A673 (cell line): ENCODE data around the gene PRICKLE1. TPM values are rescaled to one million over a fixed set of nuclear protein-coding genes. Genes with fewer than 3 reads are reported as not detected.

Experiments
- BruUV-seq: library from RNA; stranded (reverse); fragments of 400-500 nt; replicated peaks from 2 replicates; lab custom pipeline; 2021; lab: Mats Ljungman, UMichigan
- CTCF ChIA-PET: fragments of 300-600 bp; sonication (Branson Sonifier 250); formaldehyde crosslinking; loops from one replicate; lab custom pipeline; 2022; ENCODE audit warnings: antibody characterized with exemption; lab: Charles Lee
- POLR2A ChIA-PET: fragments of 300-600 bp; sonication (Branson Sonifier 250); formaldehyde crosslinking; loops from one replicate; lab custom pipeline; 2022; ENCODE audit warnings: antibody characterized with exemption; ENCODE audit not compliant: low non-redundant PET; lab: Charles Lee
- DNase-seq: peaks from one replicate; pipeline ENCODE4 v3.0.0-alpha.2; 2015; ENCODE audit warnings: low spot score
- H3K27ac ChIP-seq: fragments of 200-600 bp; sonication (generic); 2 replicates; pipeline ENCODE4 v1.5.1; 2016; ENCODE audit warnings: mixed run types, low read depth, mild to moderate bottlenecking, mixed read lengths, antibody characterized with exemption, low read length; ENCODE audit not compliant: poor library complexity, severe bottlenecking
- H3K27me3 ChIP-seq: fragments of 200-600 bp; sonication (generic); replicated peaks from 2 replicates; pipeline ENCODE4 v1.6.1; 2017; ENCODE audit warnings: mixed run types, low read depth, mild to moderate bottlenecking, mixed read lengths, antibody characterized with exemption, low read length; ENCODE audit not compliant: insufficient read depth, poor library complexity
- H3K36me3 ChIP-seq: fragments of 200-600 bp; sonication (generic); 2 replicates; pipeline ENCODE4 v1.6.1; 2016; ENCODE audit warnings: mixed run types, mild to moderate bottlenecking, mixed read lengths, antibody characterized with exemption, low read length; ENCODE audit not compliant: insufficient read depth, poor library complexity, severe bottlenecking
- H3K4me1 ChIP-seq: fragments of 200-600 bp; sonication (generic); 2 replicates; pipeline ENCODE4 v1.6.1; 2017; ENCODE audit warnings: mixed run types, mild to moderate bottlenecking, mixed read lengths, antibody characterized with exemption, low read length; ENCODE audit not compliant: insufficient read depth, poor library complexity, severe bottlenecking
- H3K4me3 ChIP-seq: fragments of 200-600 bp; sonication (generic); 2 replicates; pipeline ENCODE4 v1.5.1; 2016; ENCODE audit warnings: low read depth, mixed run types, mild to moderate bottlenecking, mixed read lengths, low read length; ENCODE audit not compliant: poor library complexity, severe bottlenecking
- H3K9me3 ChIP-seq: fragments of 200-600 bp; sonication (generic); 2 replicates; pipeline ENCODE4 v1.6.1; 2016; ENCODE audit warnings: mixed run types, low read depth, mild to moderate bottlenecking, mixed read lengths, antibody characterized with exemption, low read length; ENCODE audit not compliant: poor library complexity, severe bottlenecking
- EZH2 ChIP-seq: fragments of 200-600 bp; sonication (generic); IDR thresholded peaks from 2 replicates; pipeline ENCODE4 v1.6.1; 2017; ENCODE audit warnings: borderline replicate concordance, low read depth, mild to moderate bottlenecking, mixed read lengths, antibody characterized with exemption, low read length; ENCODE audit not compliant: poor library complexity, severe bottlenecking
- intact Hi-C: fragments of 100-400 bp; cut with micrococcal nuclease; formaldehyde crosslinking; loops from one replicate; pipeline ENCODE4 v1.10.0; 2022; ENCODE audit not compliant: unreplicated experiment
- total RNA-seq: library from RNA; stranded (reverse); gene quantifications from 2 replicates; pipeline ENCODE4 v1.2.3, GENCODE V29; 2021
- TF ChIP-seq, protein P1 (sequence below): fragments of 300-800, 200-600 bp; sonication (generic); conservative IDR thresholded peaks from 2 replicates; pipeline ENCODE4 v1.5.1; 2017; ENCODE audit warnings: low read depth, mild to moderate bottlenecking, antibody characterized with exemption, low read length, moderate library complexity, mixed read lengths

The PRICKLE1 gene
- total RNA-seq, 1 experiment from 2014 or later = 1.1 TPM

GRCh38 chr12:42636993-42637392, 47.4 kb upstream of the PRICKLE1 start:
- Histone ChIP-seq H3K4me1 (no peaks in the 10 kb centered on the region), H3K4me3 (no peak overlapping the region), H3K27ac (no peak overlapping the region), H3K9me3 (no peaks in the 10 kb centered on the region), H3K36me3 (no peaks in the 10 kb centered on the region), H3K27me3 (no peaks in the 10 kb centered on the region)
- TF ChIP-seq EZH2 = no peak
- TF ChIP-seq, protein P1, sequence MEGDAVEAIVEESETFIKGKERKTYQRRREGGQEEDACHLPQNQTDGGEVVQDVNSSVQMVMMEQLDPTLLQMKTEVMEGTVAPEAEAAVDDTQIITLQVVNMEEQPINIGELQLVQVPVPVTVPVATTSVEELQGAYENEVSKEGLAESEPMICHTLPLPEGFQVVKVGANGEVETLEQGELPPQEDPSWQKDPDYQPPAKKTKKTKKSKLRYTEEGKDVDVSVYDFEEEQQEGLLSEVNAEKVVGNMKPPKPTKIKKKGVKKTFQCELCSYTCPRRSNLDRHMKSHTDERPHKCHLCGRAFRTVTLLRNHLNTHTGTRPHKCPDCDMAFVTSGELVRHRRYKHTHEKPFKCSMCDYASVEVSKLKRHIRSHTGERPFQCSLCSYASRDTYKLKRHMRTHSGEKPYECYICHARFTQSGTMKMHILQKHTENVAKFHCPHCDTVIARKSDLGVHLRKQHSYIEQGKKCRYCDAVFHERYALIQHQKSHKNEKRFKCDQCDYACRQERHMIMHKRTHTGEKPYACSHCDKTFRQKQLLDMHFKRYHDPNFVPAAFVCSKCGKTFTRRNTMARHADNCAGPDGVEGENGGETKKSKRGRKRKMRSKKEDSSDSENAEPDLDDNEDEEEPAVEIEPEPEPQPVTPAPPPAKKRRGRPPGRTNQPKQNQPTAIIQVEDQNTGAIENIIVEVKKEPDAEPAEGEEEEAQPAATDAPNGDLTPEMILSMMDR = no peak
- intact Hi-C loops = no loop called here
- no TSS peak for BruUV-seq
- POLR2A ChIA-PET = no interaction called here
- no peak for DNase-seq
- CTCF ChIA-PET = no interaction called here

GRCh38 chr12:42633594-42633993, 44.0 kb upstream of the PRICKLE1 start:
- H3K27ac ChIP-seq = no peak overlapping the region
- no peaks in the 10 kb centered on the region for H3K4me1 ChIP-seq
- H3K4me3 ChIP-seq = no peak overlapping the region
- ChIA-PET POLR2A (no interaction called here), CTCF (no interaction called here)
- TF ChIP-seq, protein P1 = no peak
- no peak for TF ChIP-seq EZH2
- H3K27me3 ChIP-seq = no peaks in the 10 kb centered on the region
- no peak for DNase-seq
- intact Hi-C loops = no loop called here
- H3K36me3 ChIP-seq = no peaks in the 10 kb centered on the region
- no TSS peak for BruUV-seq
- no peaks in the 10 kb centered on the region for H3K9me3 ChIP-seq

DNA sequence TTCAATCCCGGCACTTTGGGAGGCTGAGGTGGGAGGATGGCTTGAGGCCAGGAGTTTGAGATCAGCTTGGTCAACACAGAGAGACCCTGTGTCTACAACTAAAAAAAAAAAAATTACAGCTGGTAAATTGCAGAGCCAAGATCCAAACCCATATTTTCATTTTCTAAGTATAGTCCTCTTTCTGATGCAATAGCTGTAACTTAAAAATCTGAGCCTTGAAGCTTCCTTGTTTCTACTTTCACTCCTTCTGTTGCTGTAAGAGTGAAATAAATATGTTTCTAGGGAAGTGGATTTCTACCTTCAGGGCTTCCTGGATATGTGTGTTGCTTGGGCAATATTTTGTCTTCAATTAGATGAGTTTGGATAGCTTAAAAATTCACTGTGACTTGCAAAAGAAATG, 42.0 kb upstream of the PRICKLE1 start:
- no TSS peak for BruUV-seq
- POLR2A ChIA-PET = no interaction called here
- no peak for TF ChIP-seq EZH2
- TF ChIP-seq, protein P1 = no peak
- H3K27me3 ChIP-seq = no peaks in the 10 kb centered on the region
- no peak overlapping the region for H3K4me3 ChIP-seq
- no peak overlapping the region for H3K27ac ChIP-seq
- DNase-seq = no peak
- H3K9me3 ChIP-seq = no peaks in the 10 kb centered on the region
- CTCF ChIA-PET = no interaction called here
- intact Hi-C loops = no loop called here
- no peaks in the 10 kb centered on the region for H3K36me3 ChIP-seq
- H3K4me1 ChIP-seq = no peaks in the 10 kb centered on the region
